ENCODE results near the gene KLC1.
A peak's percentile ranks its signal among the peaks of the same experiment; 100 is the strongest.

Gene KLC1

GRCh38 chr14:103656756-103657133 is 27.7 kb downstream of the KLC1 start:
- Mint-ChIP-seq H3K4me1 (ENCODE audit: low read depth) (peaks cover 43% of the 10 kb centered on the region), H3K27me3 (no peaks in the 10 kb centered on the region), H3K4me3 (no peak overlapping the region), H3K27ac (peak overlapping the region; percentile 66), H3K36me3 (ENCODE audit: low read depth) (peaks cover 94% of the 10 kb centered on the region), H3K9me3 (no peaks in the 10 kb centered on the region)
- intact Hi-C loops (cut with micrococcal nuclease): no loop called here

GRCh38 chr14:103657471-103657870 is 28.5 kb downstream of the KLC1 start:
- Mint-ChIP-seq H3K4me3 (no peak overlapping the region), H3K9me3 (no peaks in the 10 kb centered on the region), H3K27ac (peak overlapping the region; percentile 66), H3K36me3 (ENCODE audit: low read depth) (peaks cover 100% of the 10 kb centered on the region), H3K4me1 (ENCODE audit: low read depth) (peaks cover 42% of the 10 kb centered on the region), H3K27me3 (no peaks in the 10 kb centered on the region)
- intact Hi-C loops (cut with micrococcal nuclease): no loop called here

GRCh38 chr14:103659631-103660030 is 30.6 kb downstream of the KLC1 start:
- peaks cover 100% of the 10 kb centered on the region for H3K36me3 Mint-ChIP-seq (ENCODE audit: low read depth)
- H3K4me3 Mint-ChIP-seq: no peak overlapping the region
- peaks cover 41% of the 10 kb centered on the region for H3K4me1 Mint-ChIP-seq (ENCODE audit: low read depth)
- H3K27me3 Mint-ChIP-seq: no peaks in the 10 kb centered on the region
- intact Hi-C loops (cut with micrococcal nuclease): no loop called here
- no peak overlapping the region for H3K27ac Mint-ChIP-seq
- no peaks in the 10 kb centered on the region for H3K9me3 Mint-ChIP-seq

- intact Hi-C loops (cut with micrococcal nuclease): no loop called here
- no peak overlapping the region for H3K4me3 Mint-ChIP-seq
- no peaks in the 10 kb centered on the region for H3K27me3 Mint-ChIP-seq
- no peak overlapping the region for H3K27ac Mint-ChIP-seq
- H3K36me3 Mint-ChIP-seq (ENCODE audit: low read depth): peaks cover 99% of the 10 kb centered on the region
- no peaks in the 10 kb centered on the region for H3K9me3 Mint-ChIP-seq
- H3K4me1 Mint-ChIP-seq (ENCODE audit: low read depth): peaks cover 23% of the 10 kb centered on the region
Measured at GRCh38 chr14:103662029-103662428, 33.0 kb downstream of the KLC1 start.

DNA sequence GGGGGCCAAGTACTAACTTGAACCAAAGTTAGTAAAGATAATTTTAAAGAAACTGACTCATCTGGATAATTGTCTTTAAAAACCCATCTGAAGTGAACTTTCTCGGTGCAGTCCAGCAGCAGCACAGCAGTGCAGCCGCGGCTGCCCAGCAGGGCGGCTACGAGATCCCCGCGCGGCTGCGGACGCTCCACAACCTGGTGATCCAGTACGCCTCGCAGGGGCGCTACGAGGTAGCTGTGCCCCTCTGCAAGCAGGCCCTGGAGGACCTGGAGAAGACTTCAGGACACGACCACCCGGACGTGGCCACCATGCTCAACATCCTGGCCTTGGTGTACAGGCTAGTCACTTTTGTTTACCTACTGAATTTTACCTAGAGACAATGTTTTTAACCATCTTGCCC is 33.6 kb downstream of the KLC1 start:
- Mint-ChIP-seq H3K4me3 (no peak overlapping the region), H3K36me3 (ENCODE audit: low read depth) (peaks cover 99% of the 10 kb centered on the region), H3K27me3 (no peaks in the 10 kb centered on the region), H3K9me3 (no peaks in the 10 kb centered on the region), H3K27ac (no peak overlapping the region), H3K4me1 (ENCODE audit: low read depth) (peaks cover 17% of the 10 kb centered on the region)
- intact Hi-C loops (cut with micrococcal nuclease): no loop called here

DNA sequence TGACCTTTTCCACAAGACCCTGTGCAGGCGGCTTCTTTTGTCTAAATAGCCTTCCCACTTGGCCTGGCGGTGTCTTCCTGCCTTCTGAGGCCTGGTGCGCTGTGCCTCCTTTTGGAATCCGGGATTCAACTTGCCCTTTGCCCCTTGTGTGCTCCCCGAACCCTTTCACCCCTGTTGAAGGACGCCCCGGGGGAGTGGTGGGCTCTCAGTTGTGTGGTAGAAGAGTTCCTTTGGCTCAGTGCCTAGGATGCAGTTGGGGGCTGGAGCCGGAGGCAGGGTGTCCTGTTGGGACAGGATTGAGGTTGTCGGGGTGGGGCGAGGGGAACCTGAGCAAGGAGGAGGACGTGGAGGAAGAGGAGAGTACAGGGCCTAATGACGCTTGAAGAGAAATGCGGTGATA is 34.5 kb downstream of the KLC1 start:
- peaks cover 10% of the 10 kb centered on the region for H3K4me1 Mint-ChIP-seq (ENCODE audit: low read depth)
- no peak overlapping the region for H3K27ac Mint-ChIP-seq
- H3K36me3 Mint-ChIP-seq (ENCODE audit: low read depth): peaks cover 98% of the 10 kb centered on the region
- H3K9me3 Mint-ChIP-seq: no peaks in the 10 kb centered on the region
- H3K27me3 Mint-ChIP-seq: no peaks in the 10 kb centered on the region
- H3K4me3 Mint-ChIP-seq: no peak overlapping the region
- intact Hi-C loops (cut with micrococcal nuclease): no loop called here

GRCh38 chr14:103667671-103668070 is 38.7 kb downstream of the KLC1 start:
- intact Hi-C loops (cut with micrococcal nuclease): no loop called here
- Mint-ChIP-seq H3K27ac (no peak overlapping the region), H3K27me3 (no peaks in the 10 kb centered on the region), H3K36me3 (ENCODE audit: low read depth) (peaks cover 98% of the 10 kb centered on the region), H3K9me3 (no peaks in the 10 kb centered on the region), H3K4me1 (ENCODE audit: low read depth) (peaks cover 10% of the 10 kb centered on the region), H3K4me3 (no peak overlapping the region)

DNA sequence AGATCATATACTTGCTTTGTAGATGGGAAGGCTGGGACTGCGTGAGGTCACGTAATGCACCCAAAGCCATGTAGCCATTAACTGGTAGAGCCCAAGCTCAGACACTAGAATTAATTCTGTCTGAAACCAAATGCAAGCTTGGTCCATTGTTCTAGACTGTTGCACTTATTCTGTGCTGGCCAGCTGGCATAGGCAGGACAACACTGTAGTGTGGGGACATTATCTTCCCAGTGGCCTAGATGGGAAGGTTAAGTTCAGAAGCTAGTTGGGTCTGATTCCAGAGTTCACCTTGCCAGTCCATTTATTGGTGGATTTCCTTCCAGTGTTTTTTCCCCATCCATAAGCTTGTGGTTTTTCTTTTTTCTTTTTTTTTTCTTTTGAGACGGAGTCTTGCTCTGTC is 39.1 kb downstream of the KLC1 start:
- Mint-ChIP-seq H3K4me3 (no peak overlapping the region), H3K9me3 (no peaks in the 10 kb centered on the region), H3K27me3 (no peaks in the 10 kb centered on the region), H3K27ac (no peak overlapping the region), H3K4me1 (ENCODE audit: low read depth) (peaks cover 10% of the 10 kb centered on the region), H3K36me3 (ENCODE audit: low read depth) (peaks cover 98% of the 10 kb centered on the region)
- intact Hi-C loops (cut with micrococcal nuclease): no loop called here

DNA sequence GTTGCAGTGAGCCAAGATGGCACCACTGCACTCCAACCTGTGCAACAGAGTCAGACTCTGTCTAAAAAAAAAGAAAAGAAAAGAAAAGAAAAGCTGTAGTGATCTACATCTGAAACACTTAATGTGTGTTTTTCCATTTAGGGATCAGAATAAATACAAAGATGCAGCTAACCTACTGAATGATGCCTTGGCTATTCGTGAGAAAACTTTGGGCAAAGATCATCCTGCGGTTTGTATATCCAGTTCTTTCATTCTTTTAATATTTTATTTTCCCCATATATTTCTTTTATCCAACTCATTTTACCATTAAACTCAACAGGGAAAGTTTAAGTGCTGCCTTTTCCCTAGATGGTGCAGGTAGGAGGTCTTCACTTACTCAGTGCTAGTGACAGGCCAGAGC is 40.4 kb downstream of the KLC1 start:
- Mint-ChIP-seq H3K4me1 (ENCODE audit: low read depth) (no peaks in the 10 kb centered on the region), H3K36me3 (ENCODE audit: low read depth) (peaks cover 97% of the 10 kb centered on the region), H3K27ac (no peak overlapping the region), H3K9me3 (no peaks in the 10 kb centered on the region), H3K27me3 (no peaks in the 10 kb centered on the region), H3K4me3 (no peak overlapping the region)
- intact Hi-C loops (cut with micrococcal nuclease): no loop called here

- Mint-ChIP-seq H3K4me1 (ENCODE audit: low read depth) (no peaks in the 10 kb centered on the region), H3K4me3 (no peak overlapping the region), H3K27me3 (no peaks in the 10 kb centered on the region), H3K27ac (no peak overlapping the region), H3K36me3 (ENCODE audit: low read depth) (peaks cover 98% of the 10 kb centered on the region), H3K9me3 (no peaks in the 10 kb centered on the region)
- intact Hi-C loops (cut with micrococcal nuclease): no loop called here
Measured at GRCh38 chr14:103671911-103672310, 42.9 kb downstream of the KLC1 start.

GRCh38 chr14:103675957-103676356 is 46.9 kb downstream of the KLC1 start:
- Mint-ChIP-seq H3K27me3 (no peaks in the 10 kb centered on the region), H3K27ac (no peak overlapping the region), H3K4me3 (no peak overlapping the region), H3K9me3 (no peaks in the 10 kb centered on the region), H3K36me3 (ENCODE audit: low read depth) (peaks cover 99% of the 10 kb centered on the region), H3K4me1 (ENCODE audit: low read depth) (peaks cover 13% of the 10 kb centered on the region)
- intact Hi-C loops (cut with micrococcal nuclease): loop anchor here (5.0 kb wide), 1 partner anchor 69 kb away; no protein-coding TSS in a partner anchor

- intact Hi-C loops (cut with micrococcal nuclease): loop anchor here (5.0 kb wide), 1 partner anchor 70 kb away; no protein-coding TSS in a partner anchor
- Mint-ChIP-seq H3K27me3 (no peaks in the 10 kb centered on the region), H3K4me1 (ENCODE audit: low read depth) (peaks cover 13% of the 10 kb centered on the region), H3K36me3 (ENCODE audit: low read depth) (peaks cover 99% of the 10 kb centered on the region), H3K9me3 (no peaks in the 10 kb centered on the region), H3K4me3 (no peak overlapping the region), H3K27ac (no peak overlapping the region)
Measured at GRCh38 chr14:103676881-103677675, 48.1 kb downstream of the KLC1 start.

- Mint-ChIP-seq H3K9me3 (no peaks in the 10 kb centered on the region), H3K36me3 (ENCODE audit: low read depth) (peaks cover 100% of the 10 kb centered on the region), H3K4me3 (no peak overlapping the region), H3K4me1 (ENCODE audit: low read depth) (peaks cover 13% of the 10 kb centered on the region), H3K27ac (peak overlapping the region; percentile 70), H3K27me3 (no peaks in the 10 kb centered on the region)
- intact Hi-C loops (cut with micrococcal nuclease): loop anchor here (1.0 to 5.0 kb wide), 2 partner anchors 72 to 107 kb away; no protein-coding TSS in a partner anchor
Measured at GRCh38 chr14:103679351-103679750, 50.3 kb downstream of the KLC1 start.

GRCh38 chr14:103680491-103681231 is 51.6 kb downstream of the KLC1 start:
- H3K36me3 Mint-ChIP-seq (ENCODE audit: low read depth): peaks cover 100% of the 10 kb centered on the region
- peaks cover 13% of the 10 kb centered on the region for H3K4me1 Mint-ChIP-seq (ENCODE audit: low read depth)
- H3K4me3 Mint-ChIP-seq: no peak overlapping the region
- peak overlapping the region; percentile 70 for H3K27ac Mint-ChIP-seq
- H3K27me3 Mint-ChIP-seq: no peaks in the 10 kb centered on the region
- no peaks in the 10 kb centered on the region for H3K9me3 Mint-ChIP-seq
- intact Hi-C loops (cut with micrococcal nuclease): no loop called here
